HG03097 (cell line): ENCODE measurements around the gene WDR64.

Experiments
- ATAC-seq: cut with Tn5 transposase; IDR thresholded peaks from one replicate; pipeline ENCODE4 v1.9.1; 2021; ENCODE audit not compliant: unreplicated experiment, low FRiP score

WDR64 gene

GRCh38 chr1:241630899-241631298 is 21.2 kb upstream of the WDR64 start:
- no peak for ATAC-seq

- ATAC-seq = no peak
Measured at GRCh38 chr1:241631674-241632073, 20.4 kb upstream of the WDR64 start.

GRCh38 chr1:241632987-241633386 is 19.1 kb upstream of the WDR64 start:
- ATAC-seq = no peak

GRCh38 chr1:241635556-241636152 is 16.4 kb upstream of the WDR64 start:
- no peak for ATAC-seq

GRCh38 chr1:241636291-241636690 is 15.8 kb upstream of the WDR64 start:
- ATAC-seq = no peak

GRCh38 chr1:241637046-241637590 is 15.0 kb upstream of the WDR64 start:
- no peak for ATAC-seq

GRCh38 chr1:241637604-241638003 is 14.5 kb upstream of the WDR64 start:
- no peak for ATAC-seq

- no peak for ATAC-seq
Measured at GRCh38 chr1:241638099-241638682, 13.9 kb upstream of the WDR64 start.

GRCh38 chr1:241638909-241639622 is 13.0 kb upstream of the WDR64 start:
- no peak for ATAC-seq

- peak; percentile 46 for ATAC-seq
Measured at GRCh38 chr1:241639623-241640148, 12.4 kb upstream of the WDR64 start.

- ATAC-seq = peak; percentile 92
Measured at GRCh38 chr1:241640149-241640866, 11.8 kb upstream of the WDR64 start, which contains the start of the genes CHML and OPN3. CHML (minus strand) TSS chr1:241640369; CDS start chr1:241635766, 4,603 bp downstream. OPN3 (minus strand) TSS chr1:241640369; CDS start chr1:241640254, 115 bp downstream.

GRCh38 chr1:241640867-241641622 is 11.0 kb upstream of the WDR64 start:
- no peak for ATAC-seq

- no peak for ATAC-seq
Measured at GRCh38 chr1:241641773-241642592, 10.1 kb upstream of the WDR64 start.

- no peak for ATAC-seq
Measured at GRCh38 chr1:241642593-241642944, 9.5 kb upstream of the WDR64 start.

GRCh38 chr1:241644259-241644658 is 7.8 kb upstream of the WDR64 start:
- ATAC-seq = no peak

GRCh38 chr1:241645199-241645598 is 6.9 kb upstream of the WDR64 start:
- ATAC-seq = no peak

- ATAC-seq = no peak
Measured at GRCh38 chr1:241646201-241646600, 5.9 kb upstream of the WDR64 start.

GRCh38 chr1:241647658-241648057 is 4.4 kb upstream of the WDR64 start:
- no peak for ATAC-seq

GRCh38 chr1:241648159-241648558 is 3.9 kb upstream of the WDR64 start:
- ATAC-seq = no peak
